DOHH2 (cell line): ENCODE results near the gene HPSE2.

Experiments
- EZH2phosphoT487 ChIP-seq: fragments of 200-600 bp; sonication (generic); IDR thresholded peaks from 2 replicates; pipeline ENCODE4 v1.6.1; 2017; ENCODE audit warnings: borderline replicate concordance, mild to moderate bottlenecking, antibody characterized with exemption, low read length, moderate library complexity, mixed read lengths
- TF ChIP-seq, protein P1 (sequence below): fragments of 200-600 bp; sonication (generic); IDR thresholded peaks from one replicate; pipeline ENCODE4 v1.5.1; 2014; ENCODE audit warnings: antibody characterized with exemption, mild to moderate bottlenecking, low read depth, low read length; ENCODE audit not compliant: poor library complexity, severe bottlenecking

DNA sequence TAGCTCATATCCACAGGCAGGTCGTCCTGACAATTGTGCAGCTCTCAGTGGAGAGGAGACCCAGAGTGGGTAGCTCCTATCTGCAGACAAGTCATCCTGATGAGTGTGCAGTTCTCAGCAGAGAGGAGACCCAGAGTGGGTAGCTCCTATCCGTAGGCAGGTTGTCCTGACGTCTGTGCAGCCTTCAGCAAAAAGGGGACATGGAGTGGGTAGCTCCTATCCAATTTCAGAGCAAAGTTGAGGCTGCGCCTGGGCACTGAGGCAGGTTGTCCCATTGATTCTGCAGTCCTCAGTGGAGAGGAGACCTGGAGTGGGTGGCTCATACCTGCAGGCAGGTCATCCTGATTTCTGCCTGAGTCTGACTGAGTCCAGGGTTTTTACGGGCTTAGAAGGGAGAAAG, 111.8 kb downstream of the HPSE2 start:
- TF ChIP-seq, protein P1, sequence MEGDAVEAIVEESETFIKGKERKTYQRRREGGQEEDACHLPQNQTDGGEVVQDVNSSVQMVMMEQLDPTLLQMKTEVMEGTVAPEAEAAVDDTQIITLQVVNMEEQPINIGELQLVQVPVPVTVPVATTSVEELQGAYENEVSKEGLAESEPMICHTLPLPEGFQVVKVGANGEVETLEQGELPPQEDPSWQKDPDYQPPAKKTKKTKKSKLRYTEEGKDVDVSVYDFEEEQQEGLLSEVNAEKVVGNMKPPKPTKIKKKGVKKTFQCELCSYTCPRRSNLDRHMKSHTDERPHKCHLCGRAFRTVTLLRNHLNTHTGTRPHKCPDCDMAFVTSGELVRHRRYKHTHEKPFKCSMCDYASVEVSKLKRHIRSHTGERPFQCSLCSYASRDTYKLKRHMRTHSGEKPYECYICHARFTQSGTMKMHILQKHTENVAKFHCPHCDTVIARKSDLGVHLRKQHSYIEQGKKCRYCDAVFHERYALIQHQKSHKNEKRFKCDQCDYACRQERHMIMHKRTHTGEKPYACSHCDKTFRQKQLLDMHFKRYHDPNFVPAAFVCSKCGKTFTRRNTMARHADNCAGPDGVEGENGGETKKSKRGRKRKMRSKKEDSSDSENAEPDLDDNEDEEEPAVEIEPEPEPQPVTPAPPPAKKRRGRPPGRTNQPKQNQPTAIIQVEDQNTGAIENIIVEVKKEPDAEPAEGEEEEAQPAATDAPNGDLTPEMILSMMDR: no peak
- TF ChIP-seq EZH2phosphoT487: no peak
